22Rv1 (cell line): Measurements from ENCODE around the gene MICOS13.

Experiments
- H3K27ac ChIP-seq: fragments of 450-650 bp; 2 replicates; pipeline ENCODE4 v1.5.1; 2017
- CTCF ChIP-seq: fragments of 450-650 bp; IDR thresholded peaks from 2 replicates; pipeline ENCODE4 v1.5.1; 2017; ENCODE audit warnings: mild to moderate bottlenecking
- ZFX ChIP-seq: fragments of 450-650 bp; IDR thresholded peaks from 2 replicates; pipeline ENCODE4 v1.6.1; 2017; ENCODE audit warnings: antibody characterized with exemption, borderline replicate concordance

MICOS13 gene

GRCh38 chr19:5651361-5651760 lies 29.0 kb downstream of the MICOS13 start:
- TF ChIP-seq CTCF (no peak), ZFX (no peak)
- no peak overlapping the region for H3K27ac ChIP-seq

- TF ChIP-seq ZFX = no peak
- no peak for TF ChIP-seq CTCF
- H3K27ac ChIP-seq = no peak overlapping the region
Observed at GRCh38 chr19:5648464-5648863, 31.9 kb downstream of the MICOS13 start.

GRCh38 chr19:5646703-5647102 lies 33.6 kb downstream of the MICOS13 start:
- TF ChIP-seq CTCF (no peak), ZFX (no peak)
- no peak overlapping the region for H3K27ac ChIP-seq

- no peak overlapping the region for H3K27ac ChIP-seq
- TF ChIP-seq ZFX = no peak
- no peak for TF ChIP-seq CTCF
Observed at GRCh38 chr19:5645409-5645808, 34.9 kb downstream of the MICOS13 start.

GRCh38 chr19:5644037-5644436 lies 36.3 kb downstream of the MICOS13 start:
- no peak overlapping the region for H3K27ac ChIP-seq
- no peak for TF ChIP-seq CTCF
- no peak for TF ChIP-seq ZFX

- H3K27ac ChIP-seq = no peak overlapping the region
- TF ChIP-seq ZFX = no peak
- no peak for TF ChIP-seq CTCF
Observed at GRCh38 chr19:5643060-5643459, 37.3 kb downstream of the MICOS13 start.

- no peak overlapping the region for H3K27ac ChIP-seq
- TF ChIP-seq ZFX = no peak
- TF ChIP-seq CTCF = no peak
Observed at GRCh38 chr19:5642204-5642603, 38.1 kb downstream of the MICOS13 start.
